T-cell (primary cell): ENCODE measurements around the gene SDK1. TPM values are rescaled to one million over a fixed set of nuclear protein-coding genes. Genes with fewer than 3 reads are reported as not detected.
"Not testable (repeated sequence)": the region's sequence is repeated elsewhere in the genome, so short reads cannot be mapped to it uniquely, and the experiment has no call there.

Experiments
- ATAC-seq, 4 experiments: fragments of 200-7000 bp in 3 of 4; fragments of 150-1000 bp in 1 of 4; cut with Tn5 transposase; replicated peaks in 1 of 4; 1 replicate in 3 of 4; 2 replicates in 1 of 4; pipeline ENCODE4 v1.10.0; 2021; ENCODE audit warnings: moderate library complexity in 3 of 4, mild to moderate bottlenecking in 2 of 4, moderate number of reproducible peaks in 1 of 4
- CTCF ChIA-PET, 2 donors: fragments of 300-600 bp; sonication (Branson Sonifier 250); formaldehyde crosslinking; loops; one replicate each; lab custom pipeline; 2022; ENCODE audit warnings: antibody characterized with exemption in 2 of 2; lab: Charles Lee
- POLR2A ChIA-PET, 2 donors: fragments of 300-600 bp; sonication (Branson Sonifier 250); formaldehyde crosslinking; loops; one replicate each; lab custom pipeline; 2022; ENCODE audit warnings: antibody characterized with exemption in 2 of 2; lab: Charles Lee
- DNase-seq, 35 experiments: peaks; one replicate each; pipeline versions ENCODE4 v3.0.0 to v3.0.0-alpha.2; 2013 to 2023
- H3K27ac ChIP-seq: one replicate; pipeline ENCODE4 v1.5.1; 2013; ENCODE audit warnings: low read length
- H3K27me3 ChIP-seq, 2 experiments: replicated peaks in 1 of 2; 1 replicate in 1 of 2; 2 replicates in 1 of 2; pipeline versions ENCODE4 v1.6.1 to v1.7.0; 2013; ENCODE audit warnings: low read length in 1 of 2, mixed read lengths in 1 of 2; ENCODE audit not compliant: control insufficient read depth in 2 of 2, insufficient read depth in 2 of 2; ENCODE audit errors: extremely low read depth in 1 of 2
- H3K36me3 ChIP-seq, 2 donors: 1 replicate in 1 of 2; 2 replicates in 1 of 2; pipeline versions ENCODE4 v1.6.1 to v1.7.0; 2013; ENCODE audit warnings: low read length in 1 of 2; ENCODE audit not compliant: control insufficient read depth in 2 of 2, insufficient read depth in 1 of 2; ENCODE audit errors: extremely low read depth in 1 of 2
- H3K4me1 ChIP-seq, 2 experiments: 1 replicate in 1 of 2; 2 replicates in 1 of 2; pipeline versions ENCODE4 v1.6.1 to v1.7.0; 2013; ENCODE audit warnings: low read length in 2 of 2, mixed read lengths in 1 of 2; ENCODE audit not compliant: insufficient read depth in 2 of 2, control insufficient read depth in 1 of 2; ENCODE audit errors: extremely low read depth in 1 of 2
- H3K4me3 ChIP-seq, 2 donors: 1 replicate in 1 of 2; 2 replicates in 1 of 2; pipeline versions ENCODE4 v1.5.1 to v1.7.0; 2013; ENCODE audit warnings: mild to moderate bottlenecking in 2 of 2, low read length in 1 of 2, moderate library complexity in 1 of 2; ENCODE audit not compliant: control insufficient read depth in 1 of 2; ENCODE audit errors: extremely low read depth in 1 of 2
- H3K9me3 ChIP-seq: 2 replicates; pipeline ENCODE4 v1.7.0; 2013
- H3K27ac Mint-ChIP-seq, 2 donors: one replicate each; pipeline ENCODE4 v1.8.0; 2020 to 2021; ENCODE audit warnings: mild to moderate bottlenecking in 2 of 2, mixed read lengths in 2 of 2
- H3K27me3 Mint-ChIP-seq, 2 donors: one replicate each; pipeline ENCODE4 v1.8.0; 2021 to 2022; ENCODE audit warnings: mixed read lengths in 2 of 2
- H3K36me3 Mint-ChIP-seq: one replicate; pipeline ENCODE4 v1.8.0; 2021; ENCODE audit warnings: mixed read lengths
- H3K4me1 Mint-ChIP-seq, 3 donors: one replicate each; pipeline ENCODE4 v1.8.0; 2020 to 2022; ENCODE audit warnings: mixed read lengths in 3 of 3, mild to moderate bottlenecking in 1 of 3
- H3K4me3 Mint-ChIP-seq, 3 donors: one replicate each; pipeline ENCODE4 v1.8.0; 2020 to 2022; ENCODE audit warnings: mild to moderate bottlenecking in 3 of 3, mixed read lengths in 3 of 3, moderate library complexity in 3 of 3
- H3K9me3 Mint-ChIP-seq, 3 donors: one replicate each; pipeline ENCODE4 v1.8.0; 2020 to 2022; ENCODE audit warnings: mixed read lengths in 3 of 3
- WGBS: methylation state at CpG from one replicate; pipeline ENCODE4 v1.1.5; 2013; ENCODE audit warnings: missing lambda C conversion rate; ENCODE audit not compliant: insufficient coverage; 5-methylcytosine and 5-hydroxymethylcytosine counted together
- total RNA-seq, 35 experiments: library from RNA in 6 of 35; stranded (reverse) in 6 of 35; fragments of 120-200 nt in 1 of 35; gene quantifications; one replicate each; pipeline versions ENCODE4 v1.2.1 to v1.2.4 and lab custom pipeline; 2013 to 2026

The SDK1 gene
- total RNA-seq, 5 donors from 2014 or later (not counting 1 experiment from before 2014, with no cell fraction given) = 0.47 to 1.7 (median 0.63) TPM

- H3K4me3 ChIP-seq, H3K36me3 ChIP-seq, H3K27me3 ChIP-seq, H3K4me1 Mint-ChIP-seq, POLR2A ChIA-PET, H3K9me3 ChIP-seq, DNase-seq, H3K4me1 ChIP-seq, H3K4me3 Mint-ChIP-seq, CTCF ChIA-PET, H3K9me3 Mint-ChIP-seq, H3K36me3 Mint-ChIP-seq, ATAC-seq, H3K27ac ChIP-seq, H3K27me3 Mint-ChIP-seq, H3K27ac Mint-ChIP-seq: not testable (repeated sequence)
- WGBS = 90% methylated on average over 8 of the region's 8 CpGs
Measured at GRCh38 chr7:3755778-3756453, 454.9 kb downstream of the SDK1 start.

DNA sequence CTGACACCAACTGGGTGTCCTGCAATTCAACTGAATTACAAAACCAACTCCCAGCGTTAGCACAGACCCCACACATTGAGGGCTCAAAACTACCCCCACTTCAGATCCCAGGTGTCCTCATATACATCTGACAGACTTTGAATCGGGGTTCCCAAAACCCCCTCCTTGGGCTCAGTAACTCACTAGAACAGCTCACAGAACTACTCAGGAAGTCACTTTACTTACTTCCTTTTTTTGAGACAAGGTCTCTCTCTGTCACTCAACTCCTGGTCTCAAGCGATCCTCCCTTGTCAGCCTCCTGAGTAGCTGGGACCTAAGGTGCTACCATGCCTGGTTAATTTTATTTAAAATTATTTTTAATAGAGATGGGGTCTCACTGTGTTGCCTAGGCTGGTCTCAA is 456.0 kb downstream of the SDK1 start:
- DNase-seq (no peak), ATAC-seq (no peak)
- Histone ChIP-seq H3K9me3 (no peaks in the 10 kb centered on the region), H3K4me1 (no peaks in the 10 kb centered on the region), H3K27me3 (peaks cover 0 to 3% of the 10 kb centered on the region in 2 experiments), H3K27ac (no peak overlapping the region), H3K36me3 (no peaks in the 10 kb centered on the region), H3K4me3 (no peak overlapping the region)
- 46% methylated on average over 2 of the region's 3 CpGs for whole genome bisulfite sequencing
- H3K4me3 Mint-ChIP-seq = no peak overlapping the region
- no peaks in the 10 kb centered on the region for H3K9me3 Mint-ChIP-seq
- POLR2A ChIA-PET = no interaction called here
- H3K4me1 Mint-ChIP-seq = no peaks in the 10 kb centered on the region
- H3K36me3 Mint-ChIP-seq = no peaks in the 10 kb centered on the region
- H3K27ac Mint-ChIP-seq = no peak overlapping the region
- peaks cover 4 to 6% of the 10 kb centered on the region in 2 donors for H3K27me3 Mint-ChIP-seq
- CTCF ChIA-PET = no interaction called here

- POLR2A ChIA-PET = no interaction called here
- WGBS = 96% methylated on average over 4 of the region's 5 CpGs
- Mint-ChIP-seq H3K36me3 (no peaks in the 10 kb centered on the region), H3K27ac (no peak overlapping the region), H3K27me3 (peaks cover 5 to 9% of the 10 kb centered on the region in 2 donors), H3K9me3 (no peaks in the 10 kb centered on the region), H3K4me1 (no peaks in the 10 kb centered on the region), H3K4me3 (no peak overlapping the region)
- Histone ChIP-seq H3K27ac (no peak overlapping the region), H3K27me3 (peaks cover 0 to 5% of the 10 kb centered on the region in 2 experiments), H3K4me1 (no peaks in the 10 kb centered on the region), H3K4me3 (no peak overlapping the region), H3K9me3 (no peaks in the 10 kb centered on the region), H3K36me3 (no peaks in the 10 kb centered on the region)
- DNase-seq (no peak), ATAC-seq (no peak)
- CTCF ChIA-PET = no interaction called here
Measured at GRCh38 chr7:3760651-3761050, 459.6 kb downstream of the SDK1 start.

DNA sequence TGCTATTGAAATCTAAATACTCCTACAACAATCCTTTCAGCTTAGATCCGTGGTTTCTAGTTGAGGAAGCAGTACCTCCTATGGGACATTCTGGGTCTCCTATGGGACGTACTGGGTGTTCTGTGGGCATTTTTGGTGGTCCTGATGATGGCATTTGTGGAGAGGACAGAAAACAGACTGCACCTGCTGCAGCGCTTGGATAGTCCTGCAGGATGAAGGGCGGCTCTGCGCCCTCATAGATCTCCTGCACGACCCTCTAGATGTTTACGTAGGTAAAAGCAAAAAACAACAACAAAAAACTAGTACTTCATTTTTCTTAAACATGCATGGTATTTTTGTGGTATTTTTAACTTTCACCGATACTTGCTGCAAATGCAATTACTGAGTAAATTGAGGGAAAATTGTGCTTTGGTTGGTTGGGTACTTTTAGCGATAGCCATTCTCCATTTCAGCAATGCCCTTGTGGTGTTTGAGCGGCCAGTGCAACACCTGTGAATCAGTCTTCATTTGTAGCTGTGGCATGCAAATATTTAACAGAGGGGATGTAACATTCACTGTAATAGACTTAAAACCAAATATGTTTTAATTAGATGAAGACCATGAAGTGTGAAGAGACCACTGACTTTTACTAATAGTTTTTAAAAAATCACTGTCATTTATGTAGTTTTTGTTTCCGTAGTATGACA is 461.2 kb downstream of the SDK1 start:
- Histone ChIP-seq H3K9me3 (no peaks in the 10 kb centered on the region), H3K27ac (no peak overlapping the region), H3K4me3 (no peak overlapping the region), H3K36me3 (no peaks in the 10 kb centered on the region), H3K4me1 (no peaks in the 10 kb centered on the region), H3K27me3 (peaks cover 0 to 5% of the 10 kb centered on the region in 2 experiments)
- no peaks in the 10 kb centered on the region for H3K9me3 Mint-ChIP-seq
- no peaks in the 10 kb centered on the region for H3K36me3 Mint-ChIP-seq
- no peak overlapping the region for H3K27ac Mint-ChIP-seq
- no peak overlapping the region for H3K4me3 Mint-ChIP-seq
- ChIA-PET CTCF (no interaction called here), POLR2A (no interaction called here)
- DNase-seq (no peak), ATAC-seq (no peak)
- H3K27me3 Mint-ChIP-seq = peaks cover 10 to 14% of the 10 kb centered on the region in 2 donors
- no peaks in the 10 kb centered on the region for H3K4me1 Mint-ChIP-seq
- WGBS = no CpG with 5 or more reads among the region's 11 CpGs

DNA sequence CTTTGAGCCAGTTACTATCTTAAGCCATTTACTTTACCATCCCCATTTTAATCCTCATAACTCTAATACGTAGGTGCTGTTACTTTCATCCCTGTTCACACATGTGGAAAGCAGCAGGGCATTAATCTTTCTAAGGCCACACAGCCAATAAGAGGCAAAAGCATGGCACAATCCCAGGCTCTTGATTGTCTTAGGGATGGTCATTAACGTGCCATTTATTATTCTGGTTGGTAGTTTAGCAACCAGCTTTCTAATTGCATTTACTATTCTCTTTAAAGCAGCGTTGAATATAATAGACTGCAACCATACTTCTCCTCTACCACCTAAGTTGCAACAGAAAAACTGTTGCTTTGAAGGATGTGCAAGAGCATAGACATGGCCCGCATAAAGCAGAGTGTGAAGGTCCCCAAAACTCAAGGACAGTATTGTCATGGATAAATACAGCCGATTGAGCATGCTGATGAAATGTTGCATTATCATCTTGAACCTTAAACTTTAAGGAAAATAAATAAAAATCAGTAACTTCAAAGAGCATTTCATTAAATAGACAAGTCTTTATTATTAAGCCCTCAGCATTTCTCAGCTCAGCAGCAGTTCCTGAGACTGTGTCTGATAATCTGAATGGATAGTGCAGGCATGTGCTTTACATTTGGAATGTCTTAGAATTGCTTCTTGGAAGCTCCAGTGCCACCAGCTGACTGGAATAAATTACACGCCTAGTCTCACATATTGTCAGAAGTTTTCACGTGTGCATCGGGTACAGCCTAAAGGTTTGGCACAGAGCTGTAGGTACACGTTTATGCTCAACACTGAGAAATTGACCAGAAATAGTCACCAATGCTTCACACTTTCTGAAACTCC is 467.1 kb downstream of the SDK1 start:
- no peak overlapping the region for H3K4me3 Mint-ChIP-seq
- ChIA-PET CTCF (no interaction called here), POLR2A (no interaction called here)
- no peaks in the 10 kb centered on the region for H3K9me3 Mint-ChIP-seq
- no peak overlapping the region for H3K27ac Mint-ChIP-seq
- no peaks in the 10 kb centered on the region for H3K4me1 ChIP-seq
- H3K4me1 Mint-ChIP-seq = no peaks in the 10 kb centered on the region
- no peak overlapping the region for H3K4me3 ChIP-seq
- H3K27ac ChIP-seq = no peak overlapping the region
- DNase-seq (no peak), ATAC-seq (no peak)
- H3K27me3 ChIP-seq = peaks cover 0 to 3% of the 10 kb centered on the region in 2 experiments
- no peaks in the 10 kb centered on the region for H3K9me3 ChIP-seq
- WGBS = 85% methylated on average over 4 of the region's 9 CpGs
- no peaks in the 10 kb centered on the region for H3K36me3 ChIP-seq
- peaks cover 10 to 13% of the 10 kb centered on the region in 2 donors for H3K27me3 Mint-ChIP-seq
- H3K36me3 Mint-ChIP-seq = no peaks in the 10 kb centered on the region

DNA sequence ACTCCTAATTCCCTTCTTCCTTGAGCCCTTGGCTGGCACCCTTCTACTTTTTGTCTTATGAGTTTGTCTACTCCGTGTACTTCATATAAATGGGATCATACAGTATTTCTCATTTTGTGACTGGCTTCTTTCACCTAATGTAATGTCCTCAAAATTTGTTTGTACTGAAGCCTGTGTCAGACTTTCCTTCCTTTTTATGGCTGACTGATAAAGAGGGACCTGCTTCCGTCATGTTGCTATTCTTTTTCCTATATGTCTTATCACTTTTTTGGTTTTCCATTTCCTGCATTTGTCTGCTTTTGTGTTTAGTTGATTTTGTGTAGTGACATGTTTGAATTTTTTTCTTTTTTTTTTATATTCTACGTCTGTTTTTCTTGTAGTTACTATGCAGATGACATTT is 470.9 kb downstream of the SDK1 start:
- Mint-ChIP-seq H3K27ac (no peak overlapping the region), H3K36me3 (no peaks in the 10 kb centered on the region), H3K27me3 (peaks cover 11 to 18% of the 10 kb centered on the region in 2 donors), H3K9me3 (no peaks in the 10 kb centered on the region), H3K4me3 (no peak overlapping the region), H3K4me1 (no peaks in the 10 kb centered on the region)
- no CpG with 5 or more reads among the region's 3 CpGs for WGBS
- Histone ChIP-seq H3K27ac (no peak overlapping the region), H3K27me3 (peaks cover 0 to 6% of the 10 kb centered on the region in 2 experiments), H3K4me1 (no peaks in the 10 kb centered on the region), H3K4me3 (no peak overlapping the region), H3K9me3 (no peaks in the 10 kb centered on the region), H3K36me3 (no peaks in the 10 kb centered on the region)
- CTCF ChIA-PET = interaction anchor here in 1 of 2 donors (0.6 kb wide), 1 partner anchor 229 kb away, joined by 3 read pairs; no protein-coding TSS in a partner anchor
- ATAC-seq (no peak), DNase-seq (no peak)
- POLR2A ChIA-PET = no interaction called here
